Upper lobe of left lung (tissue), 6 donors: ENCODE results near the gene TMED8. TPM values are rescaled to one million over a fixed set of nuclear protein-coding genes. Genes with fewer than 3 reads are reported as not detected.
"Not testable (repeated sequence)": the region's sequence is repeated elsewhere in the genome, so short reads cannot be mapped to it uniquely, and the experiment has no call there.

Source experiments
- ATAC-seq, 2 donors: fragments of 200-7000 bp; cut with Tn5 transposase; one replicate each; pipeline ENCODE4 v1.9.1; 2022; ENCODE audit warnings: mild to moderate bottlenecking in 2 of 2, moderate library complexity in 2 of 2; ENCODE audit not compliant: low FRiP score in 2 of 2
- DNase-seq, 2 donors: peaks; one replicate each; pipeline ENCODE4 v3.0.0-alpha.2; 2019 to 2020
- H3K27ac ChIP-seq, 4 donors: fragments of 200-600 bp; sonication (generic); one replicate each; pipeline ENCODE4 v1.5.1; 2016 to 2019
- H3K27me3 ChIP-seq, 4 donors: fragments of 200-600 bp; sonication (generic); one replicate each; pipeline ENCODE4 v1.5.1; 2017 to 2019
- H3K36me3 ChIP-seq, 4 donors: fragments of 200-600 bp; sonication (generic); one replicate each; pipeline ENCODE4 v1.5.1; 2016 to 2019
- H3K4me1 ChIP-seq, 4 donors: fragments of 200-600 bp; sonication (generic); one replicate each; pipeline ENCODE4 v1.5.1; 2018 to 2019
- H3K4me3 ChIP-seq, 4 donors: fragments of 200-600 bp; sonication (generic); one replicate each; pipeline ENCODE4 v1.5.1; 2017 to 2019; ENCODE audit warnings: mild to moderate bottlenecking in 2 of 4, moderate library complexity in 1 of 4
- H3K9me3 ChIP-seq, 4 donors: fragments of 200-600 bp; sonication (generic); one replicate each; pipeline ENCODE4 v1.5.1; 2018 to 2019
- CTCF ChIP-seq, 6 experiments: fragments of 450-650 bp in 4 of 6; fragments of 200-600 bp in 2 of 6; sonication (generic) in 2 of 6; IDR thresholded peaks; one replicate each; pipeline ENCODE4 v1.5.1; 2016 to 2019; ENCODE audit warnings: antibody characterized with exemption in 6 of 6
- EP300 ChIP-seq, 4 donors: sonication (generic); formaldehyde crosslinking; IDR thresholded peaks; one replicate each; pipeline ENCODE4 v1.5.1; 2017; ENCODE audit warnings: antibody characterized with exemption in 4 of 4, control low read depth in 2 of 4
- POLR2A ChIP-seq, 4 donors: fragments of 450-650 bp; IDR thresholded peaks; one replicate each; pipeline ENCODE4 v1.5.1; 2016 to 2017; ENCODE audit warnings: antibody characterized with exemption in 4 of 4, mild to moderate bottlenecking in 2 of 4
- POLR2AphosphoS5 ChIP-seq, 2 donors: sonication (generic); formaldehyde crosslinking; IDR thresholded peaks; one replicate each; pipeline ENCODE4 v1.5.1; 2017; ENCODE audit warnings: antibody characterized with exemption in 2 of 2
- WGBS, 2 donors: methylation state at CpG; one replicate each; pipeline ENCODE4 v1.1.5; 2017 to 2018; 5-methylcytosine and 5-hydroxymethylcytosine counted together
- total RNA-seq, 6 donors: library from RNA; depleted of rRNA in 4 of 6; stranded (reverse); fragments of >200 nt in 4 of 6; gene quantifications; one replicate each; pipeline versions ENCODE4 v1.1.0 to v1.2.1, GENCODE V29; 2016 to 2021
- donor health status: DM: no; HTN: no; CAD: no; lungs with moderate emphysema.
- donor health status: DM: no; HTN: yes; CAD: no; lungs with severe emphysema.

TMED8 gene
- total RNA-seq, 6 donors from 2014 or later = 7.8 to 20.6 (median 11.2) TPM

GRCh38 chr14:77337880-77338279 lies 39.0 kb downstream of the TMED8 start:
- no peak overlapping the region for H3K4me3 ChIP-seq
- no peaks in the 10 kb centered on the region for H3K4me1 ChIP-seq
- H3K9me3 ChIP-seq = no peaks in the 10 kb centered on the region
- peaks cover 13 to 43% (median 19%) of the 10 kb centered on the region in 4 donors for H3K36me3 ChIP-seq
- ATAC-seq (no peak), DNase-seq (no peak)
- no peak overlapping the region for H3K27ac ChIP-seq
- 90 to 97% methylated on average over 3 of the region's 3 CpGs for WGBS, 2 donors
- TF ChIP-seq POLR2A (IDR thresholded peaks at IDR 0.05) (no peak), CTCF (IDR thresholded peaks at IDR 0.05) (no peak), EP300 (IDR thresholded peaks at IDR 0.05) (no peak)
- H3K27me3 ChIP-seq = no peaks in the 10 kb centered on the region

DNA sequence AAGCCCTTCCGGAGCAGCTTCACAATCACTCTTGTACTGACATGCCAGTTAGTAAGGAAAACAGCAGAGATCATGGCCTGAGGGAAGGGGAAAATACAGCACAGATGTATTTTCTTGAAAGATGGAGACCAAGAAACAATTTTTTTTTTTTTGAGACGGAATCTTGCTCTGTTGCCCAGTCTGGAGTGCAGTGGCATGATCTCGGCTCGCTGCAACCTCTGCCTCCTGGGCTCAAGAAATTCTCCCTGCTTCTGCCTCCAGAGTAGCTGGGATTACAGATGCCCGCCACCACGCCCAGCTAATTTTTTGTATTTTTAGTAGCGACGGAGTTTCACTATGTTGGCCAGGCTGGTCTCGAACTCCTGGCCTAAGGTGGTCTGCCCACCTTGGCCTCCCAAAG lies 39.6 kb downstream of the TMED8 start:
- WGBS, 2 donors = 96 to 97% methylated on average over 9 of the region's 9 CpGs
- not testable (repeated sequence) for H3K27me3 ChIP-seq, DNase-seq, H3K4me1 ChIP-seq, ATAC-seq, H3K9me3 ChIP-seq, H3K27ac ChIP-seq, H3K4me3 ChIP-seq
- H3K36me3 ChIP-seq = peaks cover 10 to 36% (median 17%) of the 10 kb centered on the region in 4 donors

DNA sequence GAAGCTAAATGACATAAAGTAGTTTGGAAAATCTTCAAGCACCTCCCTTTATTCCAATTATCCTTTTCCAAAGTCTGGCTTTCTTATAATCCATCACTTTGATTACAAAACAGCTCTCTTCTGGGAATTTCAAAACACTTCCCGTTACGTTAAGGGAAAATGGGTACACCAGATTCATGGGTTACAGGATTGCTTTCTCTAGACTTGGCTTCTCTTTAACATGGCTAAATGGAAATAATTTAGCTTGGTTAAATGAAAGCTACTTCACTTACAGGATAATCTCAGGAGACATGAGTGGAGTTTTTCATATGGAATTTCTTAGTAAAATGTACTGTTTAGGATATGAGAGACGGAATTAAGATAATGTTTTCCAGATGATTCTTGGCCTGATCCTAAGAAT lies 41.3 kb downstream of the TMED8 start:
- ATAC-seq (no peak), DNase-seq (no peak)
- WGBS, 2 donors = 89 to 93% methylated on average over 3 of the region's 3 CpGs
- TF ChIP-seq EP300 (IDR thresholded peaks at IDR 0.05) (no peak), POLR2A (IDR thresholded peaks at IDR 0.05) (no peak), CTCF (IDR thresholded peaks at IDR 0.05) (no peak), POLR2AphosphoS5 (IDR thresholded peaks at IDR 0.05) (no peak)
- Histone ChIP-seq H3K27me3 (no peaks in the 10 kb centered on the region), H3K27ac (no peak overlapping the region), H3K4me3 (no peak overlapping the region), H3K4me1 (no peaks in the 10 kb centered on the region), H3K36me3 (peaks cover 0 to 20% (median 7%) of the 10 kb centered on the region in 4 donors), H3K9me3 (no peaks in the 10 kb centered on the region)

- WGBS, 2 donors = 80% methylated on average over 4 to 7 of the region's 7 CpGs
- DNase-seq = no peak
- Histone ChIP-seq H3K36me3 (peaks cover 0 to 3% (median 0%) of the 10 kb centered on the region in 4 donors), H3K9me3 (no peaks in the 10 kb centered on the region), H3K4me1 (no peaks in the 10 kb centered on the region), H3K27me3 (no peaks in the 10 kb centered on the region), H3K27ac (no peak overlapping the region), H3K4me3 (no peak overlapping the region)
- no peak for ATAC-seq
- TF ChIP-seq POLR2AphosphoS5 (IDR thresholded peaks at IDR 0.05) (no peak), POLR2A (IDR thresholded peaks at IDR 0.05) (no peak), CTCF (IDR thresholded peaks at IDR 0.05) (no peak), EP300 (IDR thresholded peaks at IDR 0.05) (no peak)
These were observed 47.0 kb downstream of the TMED8 start for GRCh38 chr14:77329872-77330271.

- TF ChIP-seq CTCF (IDR thresholded peaks at IDR 0.05) = no peak
- TF ChIP-seq POLR2A (IDR thresholded peaks at IDR 0.05) = no peak
- no peak for TF ChIP-seq POLR2AphosphoS5 (IDR thresholded peaks at IDR 0.05)
- TF ChIP-seq EP300 (IDR thresholded peaks at IDR 0.05) = no peak
- DNase-seq (no peak), ATAC-seq (no peak)
- 89% methylated on average over 1 of the region's 1 CpG; no CpG with 5 or more reads in 1 of the 2 donors for WGBS, 2 donors
- Histone ChIP-seq H3K4me3 (no peak overlapping the region), H3K27me3 (no peaks in the 10 kb centered on the region), H3K27ac (no peak overlapping the region), H3K4me1 (peaks cover 3 to 8% (median 5%) of the 10 kb centered on the region in 4 donors), H3K9me3 (no peaks in the 10 kb centered on the region), H3K36me3 (no peaks in the 10 kb centered on the region)
These were observed 49.8 kb downstream of the TMED8 start for GRCh38 chr14:77327111-77327510.
